ENCODE measurements around the gene ASF1B.

ASF1B gene

GRCh38 chr19:14160017-14160703 lies 23.8 kb upstream of the ASF1B start:
- no peak for DNase-seq (ENCODE audit: low read depth)
- no peak for TF ChIP-seq CTCF (IDR thresholded peaks at IDR 0.05; ENCODE audit: control insufficient read depth, insufficient read depth, low read depth, low read length, missing control alignments)
- no peak overlapping the region for H3K4me3 ChIP-seq (ENCODE audit: control insufficient read depth, low read depth, low read length)

- TF ChIP-seq CTCF (IDR thresholded peaks at IDR 0.05; ENCODE audit: control insufficient read depth, insufficient read depth, low read depth, low read length, missing control alignments), result no peak
- no peak overlapping the region for H3K4me3 ChIP-seq (ENCODE audit: control insufficient read depth, low read depth, low read length)
- no peak for DNase-seq (ENCODE audit: low read depth)
Measured at GRCh38 chr19:14159059-14159458, 22.7 kb upstream of the ASF1B start.

- no peak overlapping the region for H3K4me3 ChIP-seq (ENCODE audit: control insufficient read depth, low read depth, low read length)
- DNase-seq (ENCODE audit: low read depth), result no peak
- TF ChIP-seq CTCF (IDR thresholded peaks at IDR 0.05; ENCODE audit: control insufficient read depth, insufficient read depth, low read depth, low read length, missing control alignments), result no peak
Measured at GRCh38 chr19:14158276-14159023, 22.1 kb upstream of the ASF1B start.

- DNase-seq (ENCODE audit: low read depth), result no peak
- TF ChIP-seq CTCF (IDR thresholded peaks at IDR 0.05; ENCODE audit: control insufficient read depth, insufficient read depth, low read depth, low read length, missing control alignments), result no peak
- no peak overlapping the region for H3K4me3 ChIP-seq (ENCODE audit: control insufficient read depth, low read depth, low read length)
Measured at GRCh38 chr19:14156971-14157717, 20.8 kb upstream of the ASF1B start.

- TF ChIP-seq CTCF (IDR thresholded peaks at IDR 0.05; ENCODE audit: control insufficient read depth, insufficient read depth, low read depth, low read length, missing control alignments), result no peak
- no peak overlapping the region for H3K4me3 ChIP-seq (ENCODE audit: control insufficient read depth, low read depth, low read length)
- no peak for DNase-seq (ENCODE audit: low read depth)
Measured at GRCh38 chr19:14156122-14156521, 19.7 kb upstream of the ASF1B start.

GRCh38 chr19:14155371-14155770 lies 19.0 kb upstream of the ASF1B start:
- H3K4me3 ChIP-seq (ENCODE audit: control insufficient read depth, low read depth, low read length), result no peak overlapping the region
- TF ChIP-seq CTCF (IDR thresholded peaks at IDR 0.05; ENCODE audit: control insufficient read depth, insufficient read depth, low read depth, low read length, missing control alignments), result no peak

More at GRCh38 chr19:14155371-14155770, 19.0 kb upstream of the ASF1B start:
- no peak for DNase-seq (ENCODE audit: low read depth)

Data from AG09309 (cell line).